SH-SY5Y (cell line): Measurements from ENCODE around the gene GSTA4.
A peak's percentile ranks its signal among the peaks of the same experiment; 100 is the strongest.

Experiments
- GATA2 ChIP-seq: IDR thresholded peaks from 2 replicates; pipeline ENCODE4 v1.6.1; 2011; ENCODE audit warnings: mild to moderate bottlenecking, low read depth, low read length
- GATA3 ChIP-seq: IDR thresholded peaks from 2 replicates; pipeline ENCODE4 v1.6.1; 2011; ENCODE audit warnings: low read depth, mild to moderate bottlenecking, low read length, moderate library complexity

Gene GSTA4

GRCh38 chr6:52995089-52995912 is at the start of gene GSTA4:
TSS of gene GSTA4 (minus strand) at chr6:52995284. CDS start at chr6:52994243, 1,041 bp downstream.
- TF ChIP-seq GATA2, result peak; percentile 59; the same call in 1 of the 2 replicates

DNA sequence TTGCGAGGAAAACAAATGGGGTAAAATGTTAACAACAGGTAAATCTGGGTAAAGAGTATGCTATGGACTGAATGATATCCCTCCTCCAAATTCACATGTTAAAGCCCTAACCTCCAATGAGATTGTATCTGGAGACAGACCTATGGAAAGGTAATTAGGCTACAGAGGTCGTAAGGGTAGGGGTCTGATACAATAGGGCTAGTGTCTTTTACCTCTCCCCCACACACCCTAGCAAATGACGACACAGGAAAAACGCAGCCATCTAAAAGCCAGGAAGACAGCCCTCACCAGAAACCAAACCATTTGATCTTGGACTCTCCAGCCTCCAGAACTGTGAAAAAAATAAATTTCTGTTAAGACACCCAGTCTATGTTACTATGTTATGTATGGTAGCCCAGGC is 49.5 kb upstream of the GSTA4 start:
- TF ChIP-seq GATA3, result no peak
- TF ChIP-seq GATA2, result no peak

DNA sequence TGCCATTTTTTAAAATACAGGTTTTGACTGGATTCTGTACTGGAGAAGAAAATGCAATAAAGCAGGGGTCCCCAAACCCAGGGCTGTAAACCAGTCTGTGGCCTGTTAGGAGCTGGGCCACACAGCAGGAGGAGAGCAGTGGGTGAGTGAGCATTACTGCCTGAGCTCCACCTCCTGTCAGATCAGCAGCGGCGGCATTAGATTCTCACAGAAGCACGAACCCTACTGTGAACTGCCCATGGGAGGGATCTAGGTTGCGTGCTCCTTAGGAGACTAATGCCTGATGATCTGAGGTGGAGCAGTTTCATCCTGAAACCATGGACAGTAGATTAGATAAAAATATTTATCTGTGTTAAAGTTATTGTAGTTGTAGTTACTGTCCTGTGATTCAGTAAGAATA is 49.0 kb upstream of the GSTA4 start:
- TF ChIP-seq GATA3 (no peak), GATA2 (no peak)

- TF ChIP-seq GATA2 (no peak), GATA3 (no peak)
These were observed 48.5 kb upstream of the GSTA4 start for GRCh38 chr6:53043581-53043980.

DNA sequence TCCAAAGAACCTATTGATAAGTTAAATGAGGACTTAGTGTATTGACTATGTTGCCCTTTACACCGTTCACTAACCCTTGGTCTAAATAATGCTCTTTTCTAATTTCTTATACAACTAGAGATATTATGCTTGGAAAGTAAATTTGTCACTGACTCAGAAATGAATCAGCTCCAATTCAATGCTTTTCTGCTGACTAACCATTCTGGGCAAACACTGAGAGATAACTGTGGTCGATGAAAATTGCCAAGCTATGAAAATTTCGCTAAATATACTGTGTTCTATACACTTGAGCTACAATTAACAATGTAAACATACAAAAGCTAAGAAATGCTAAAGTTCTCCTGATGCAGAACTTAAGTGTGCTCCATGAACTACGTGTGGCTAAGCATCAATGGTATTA is 47.0 kb upstream of the GSTA4 start:
- no peak for TF ChIP-seq GATA2
- TF ChIP-seq GATA3, result no peak

DNA sequence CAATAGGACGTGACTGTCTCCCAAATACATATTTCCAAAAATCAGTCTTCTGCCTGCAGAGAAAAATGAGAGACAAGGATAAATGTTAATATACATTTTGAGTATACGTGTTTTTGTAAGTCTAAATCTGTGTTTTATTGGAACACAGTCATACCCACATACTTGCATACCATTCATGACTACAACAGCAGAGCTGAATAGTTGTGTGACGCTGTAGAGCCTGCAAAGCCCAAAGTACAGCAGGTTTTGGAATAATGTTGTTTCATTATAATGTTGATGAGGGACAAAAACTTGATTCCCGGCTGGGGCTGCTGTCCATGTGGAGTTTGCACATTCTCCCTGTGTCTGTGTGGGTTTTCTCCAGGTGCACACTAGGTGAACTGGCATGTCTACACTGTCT is 46.3 kb upstream of the GSTA4 start:
- TF ChIP-seq GATA2 (no peak), GATA3 (no peak)

GRCh38 chr6:53038596-53038995 is 43.5 kb upstream of the GSTA4 start:
- TF ChIP-seq GATA2, result no peak

DNA sequence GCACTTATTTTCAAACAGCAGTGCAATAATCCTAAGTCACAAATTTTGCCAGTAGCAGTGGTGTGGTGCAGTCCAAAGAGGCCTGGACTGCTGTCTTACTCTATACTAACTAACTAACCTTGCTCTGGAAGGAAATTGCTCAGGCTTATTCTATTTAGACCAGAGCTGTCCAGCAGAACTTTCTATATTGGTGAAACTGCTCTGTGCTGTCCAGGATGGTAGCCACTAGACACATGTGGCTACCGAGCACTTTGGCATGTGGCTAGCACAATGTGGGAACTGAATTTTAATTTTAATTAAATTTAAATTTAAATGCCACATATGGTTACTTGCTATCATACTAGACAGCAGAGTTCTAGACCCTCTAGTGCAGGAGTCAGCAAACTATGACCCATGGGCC is 43.1 kb upstream of the GSTA4 start:
- TF ChIP-seq GATA2 (no peak), GATA3 (no peak)

- TF ChIP-seq GATA2, result no peak
- TF ChIP-seq GATA3, result no peak
These were observed 40.6 kb upstream of the GSTA4 start for GRCh38 chr6:53035549-53036213.

DNA sequence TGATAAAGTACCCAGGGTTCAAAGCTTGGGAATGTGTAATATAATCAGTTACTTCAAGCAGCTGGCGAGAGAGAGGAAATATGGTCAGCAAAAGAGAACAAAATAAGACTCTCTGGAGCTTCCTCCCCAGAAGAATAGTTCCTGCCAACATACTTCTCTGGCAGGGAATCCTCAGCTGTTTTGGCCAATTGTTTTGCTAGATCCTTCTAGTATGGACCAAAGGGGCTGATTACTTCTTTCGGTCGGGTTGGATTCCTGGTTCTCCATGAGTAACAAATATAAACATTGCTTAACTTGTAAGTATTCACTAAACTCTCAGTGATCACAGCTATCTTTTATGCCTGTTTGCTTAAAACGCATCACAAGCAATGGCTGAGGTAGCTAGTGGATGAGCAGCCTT is 38.7 kb upstream of the GSTA4 start:
- TF ChIP-seq GATA2 (no peak), GATA3 (no peak)

- TF ChIP-seq GATA3 (no peak), GATA2 (no peak)
These were observed 37.8 kb upstream of the GSTA4 start for GRCh38 chr6:53032849-53033248.

GRCh38 chr6:53031281-53031680 is 36.2 kb upstream of the GSTA4 start:
- TF ChIP-seq GATA3 (no peak), GATA2 (no peak)

DNA sequence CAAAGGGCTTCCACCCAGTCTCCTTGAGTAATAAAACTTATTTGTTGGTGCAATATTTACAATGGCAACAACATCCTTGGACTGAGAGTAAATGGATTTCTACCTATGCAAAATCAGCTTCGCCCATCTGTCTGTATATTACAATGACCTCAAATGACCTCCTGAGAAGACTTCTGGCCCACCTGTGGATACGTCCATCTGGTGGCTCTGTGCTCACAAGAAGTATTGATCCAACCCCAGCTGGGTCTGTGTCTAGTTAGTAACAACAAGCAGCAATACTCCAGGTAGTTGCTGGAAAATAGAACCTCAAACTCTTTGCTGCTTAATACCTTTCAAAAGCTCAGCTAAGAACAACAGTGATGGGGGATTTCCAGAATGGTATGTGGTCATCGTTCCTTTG is 34.7 kb upstream of the GSTA4 start:
- TF ChIP-seq GATA3, result no peak
- TF ChIP-seq GATA2, result no peak

- TF ChIP-seq GATA2 (no peak), GATA3 (no peak)
These were observed 34.2 kb upstream of the GSTA4 start for GRCh38 chr6:53029257-53029656.

DNA sequence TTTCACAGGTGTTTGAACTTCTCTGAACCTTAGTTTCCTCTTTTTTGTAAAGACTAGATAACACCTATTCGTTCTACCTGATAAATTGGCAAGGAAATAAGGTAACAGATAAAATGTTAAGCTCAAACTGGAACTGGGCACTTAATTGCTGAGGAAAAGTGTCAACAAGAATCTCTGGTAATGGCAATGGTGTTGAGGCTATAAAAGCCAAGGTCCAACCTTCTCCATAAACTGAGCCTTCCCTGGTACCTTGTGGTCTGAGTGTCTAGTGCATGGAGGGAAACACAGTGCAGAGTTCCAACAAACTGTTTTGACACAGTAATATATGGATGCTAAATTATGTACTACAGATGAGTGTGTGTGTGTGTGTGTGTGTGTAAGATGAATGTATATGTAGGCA is 33.4 kb upstream of the GSTA4 start:
- TF ChIP-seq GATA2 (no peak), GATA3 (no peak)

GRCh38 chr6:53027131-53027718 is 32.1 kb upstream of the GSTA4 start:
- TF ChIP-seq GATA2, result no peak
- TF ChIP-seq GATA3, result no peak
